ENCODE results near the gene TSPAN15.

GRCh38 chr10:69506487-69506833 lies 55.2 kb downstream of the TSPAN15 start:
- no peak for TF ChIP-seq CTCF (IDR thresholded peaks at IDR 0.05)
- TF ChIP-seq EP300 (IDR thresholded peaks at IDR 0.05): no peak
